ENCODE measurements around the gene SYCP2.

DNA sequence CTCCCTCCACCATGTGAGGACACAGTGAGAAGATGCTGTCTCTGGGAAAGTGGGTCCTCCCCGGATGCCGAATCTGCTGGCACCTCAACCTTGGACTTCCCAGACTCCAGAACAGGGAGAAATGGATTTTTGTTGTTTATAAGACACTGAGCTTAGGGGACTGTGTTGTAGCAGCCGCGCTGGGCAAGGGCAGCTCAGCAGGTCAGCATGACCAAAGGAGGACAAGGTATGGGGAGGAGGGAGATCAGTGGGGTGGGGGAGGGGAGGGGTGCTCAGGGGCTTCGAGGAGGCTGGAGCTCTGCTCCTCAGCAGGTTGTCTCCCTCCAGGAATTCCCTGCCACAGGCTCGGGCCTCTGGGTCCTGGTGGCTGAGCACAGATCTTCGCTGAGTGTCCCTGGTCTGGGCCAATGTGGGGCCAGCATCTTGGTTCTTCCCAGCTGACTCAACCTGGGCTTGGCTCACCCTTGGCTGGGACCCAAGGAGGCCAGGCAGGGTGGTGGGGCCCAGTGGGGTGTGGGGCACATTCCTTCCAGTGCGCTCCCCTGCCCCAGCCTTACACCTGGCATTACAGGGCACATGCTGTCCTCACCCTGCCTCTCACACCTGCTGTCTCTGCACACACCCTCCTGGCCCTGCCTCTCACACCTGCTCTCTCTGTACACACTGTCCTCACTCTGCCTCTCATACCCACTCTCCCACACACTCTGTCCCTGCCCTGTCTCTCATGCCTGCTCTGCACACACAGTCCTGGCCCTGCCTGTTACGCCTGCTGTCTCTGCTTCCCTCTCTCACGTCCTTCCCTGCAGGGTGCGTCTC, 107.3 kb downstream of the SYCP2 start:
- TF ChIP-seq, protein P1, sequence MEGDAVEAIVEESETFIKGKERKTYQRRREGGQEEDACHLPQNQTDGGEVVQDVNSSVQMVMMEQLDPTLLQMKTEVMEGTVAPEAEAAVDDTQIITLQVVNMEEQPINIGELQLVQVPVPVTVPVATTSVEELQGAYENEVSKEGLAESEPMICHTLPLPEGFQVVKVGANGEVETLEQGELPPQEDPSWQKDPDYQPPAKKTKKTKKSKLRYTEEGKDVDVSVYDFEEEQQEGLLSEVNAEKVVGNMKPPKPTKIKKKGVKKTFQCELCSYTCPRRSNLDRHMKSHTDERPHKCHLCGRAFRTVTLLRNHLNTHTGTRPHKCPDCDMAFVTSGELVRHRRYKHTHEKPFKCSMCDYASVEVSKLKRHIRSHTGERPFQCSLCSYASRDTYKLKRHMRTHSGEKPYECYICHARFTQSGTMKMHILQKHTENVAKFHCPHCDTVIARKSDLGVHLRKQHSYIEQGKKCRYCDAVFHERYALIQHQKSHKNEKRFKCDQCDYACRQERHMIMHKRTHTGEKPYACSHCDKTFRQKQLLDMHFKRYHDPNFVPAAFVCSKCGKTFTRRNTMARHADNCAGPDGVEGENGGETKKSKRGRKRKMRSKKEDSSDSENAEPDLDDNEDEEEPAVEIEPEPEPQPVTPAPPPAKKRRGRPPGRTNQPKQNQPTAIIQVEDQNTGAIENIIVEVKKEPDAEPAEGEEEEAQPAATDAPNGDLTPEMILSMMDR (IDR thresholded peaks at IDR 0.05): no peak
- peak; percentile 29 to 65 for TF ChIP-seq POLR2AphosphoS5 (IDR thresholded peaks at IDR 0.05)
- TF ChIP-seq POLR2A (IDR thresholded peaks at IDR 0.05): peak in 1 of 4 donors; percentile 26
- peak in 3 of 4 donors; percentile 15 to 89 (median 76) for TF ChIP-seq EP300 (IDR thresholded peaks at IDR 0.05)
